OCI-LY7 (cell line): ENCODE results near the gene COBL.

ENCODE experiments used
- EZH2phosphoT487 ChIP-seq: fragments of 200-600 bp; sonication (generic); IDR thresholded peaks from 2 replicates; pipeline ENCODE4 v1.6.1; 2018; ENCODE audit warnings: low read depth, borderline replicate concordance, mild to moderate bottlenecking, mixed run types, antibody characterized with exemption, low read length, moderate library complexity, mixed read lengths
- TF ChIP-seq, protein P1 (sequence below): fragments of 200-600 bp; sonication (generic); conservative IDR thresholded peaks from 2 replicates; pipeline ENCODE4 v1.5.1; 2014; ENCODE audit warnings: mild to moderate bottlenecking, antibody characterized with exemption, low read length, moderate library complexity, mixed read lengths

GRCh38 chr7:51024867-51025266 is 291.7 kb downstream of the COBL start:
- TF ChIP-seq, protein P1, sequence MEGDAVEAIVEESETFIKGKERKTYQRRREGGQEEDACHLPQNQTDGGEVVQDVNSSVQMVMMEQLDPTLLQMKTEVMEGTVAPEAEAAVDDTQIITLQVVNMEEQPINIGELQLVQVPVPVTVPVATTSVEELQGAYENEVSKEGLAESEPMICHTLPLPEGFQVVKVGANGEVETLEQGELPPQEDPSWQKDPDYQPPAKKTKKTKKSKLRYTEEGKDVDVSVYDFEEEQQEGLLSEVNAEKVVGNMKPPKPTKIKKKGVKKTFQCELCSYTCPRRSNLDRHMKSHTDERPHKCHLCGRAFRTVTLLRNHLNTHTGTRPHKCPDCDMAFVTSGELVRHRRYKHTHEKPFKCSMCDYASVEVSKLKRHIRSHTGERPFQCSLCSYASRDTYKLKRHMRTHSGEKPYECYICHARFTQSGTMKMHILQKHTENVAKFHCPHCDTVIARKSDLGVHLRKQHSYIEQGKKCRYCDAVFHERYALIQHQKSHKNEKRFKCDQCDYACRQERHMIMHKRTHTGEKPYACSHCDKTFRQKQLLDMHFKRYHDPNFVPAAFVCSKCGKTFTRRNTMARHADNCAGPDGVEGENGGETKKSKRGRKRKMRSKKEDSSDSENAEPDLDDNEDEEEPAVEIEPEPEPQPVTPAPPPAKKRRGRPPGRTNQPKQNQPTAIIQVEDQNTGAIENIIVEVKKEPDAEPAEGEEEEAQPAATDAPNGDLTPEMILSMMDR = no peak
- no peak for TF ChIP-seq EZH2phosphoT487
